NCI-H128 (cell line): Measurements from ENCODE around the gene SDF4.
A peak's percentile ranks its signal among the peaks of the same experiment; 100 is the strongest.

Experiments used
- DNase-seq: peaks from one replicate; lab custom pipeline; 2025; ENCODE audit not compliant: unreplicated experiment; lab: John Stamatoyannopoulos, UW

SDF4 gene

DNA sequence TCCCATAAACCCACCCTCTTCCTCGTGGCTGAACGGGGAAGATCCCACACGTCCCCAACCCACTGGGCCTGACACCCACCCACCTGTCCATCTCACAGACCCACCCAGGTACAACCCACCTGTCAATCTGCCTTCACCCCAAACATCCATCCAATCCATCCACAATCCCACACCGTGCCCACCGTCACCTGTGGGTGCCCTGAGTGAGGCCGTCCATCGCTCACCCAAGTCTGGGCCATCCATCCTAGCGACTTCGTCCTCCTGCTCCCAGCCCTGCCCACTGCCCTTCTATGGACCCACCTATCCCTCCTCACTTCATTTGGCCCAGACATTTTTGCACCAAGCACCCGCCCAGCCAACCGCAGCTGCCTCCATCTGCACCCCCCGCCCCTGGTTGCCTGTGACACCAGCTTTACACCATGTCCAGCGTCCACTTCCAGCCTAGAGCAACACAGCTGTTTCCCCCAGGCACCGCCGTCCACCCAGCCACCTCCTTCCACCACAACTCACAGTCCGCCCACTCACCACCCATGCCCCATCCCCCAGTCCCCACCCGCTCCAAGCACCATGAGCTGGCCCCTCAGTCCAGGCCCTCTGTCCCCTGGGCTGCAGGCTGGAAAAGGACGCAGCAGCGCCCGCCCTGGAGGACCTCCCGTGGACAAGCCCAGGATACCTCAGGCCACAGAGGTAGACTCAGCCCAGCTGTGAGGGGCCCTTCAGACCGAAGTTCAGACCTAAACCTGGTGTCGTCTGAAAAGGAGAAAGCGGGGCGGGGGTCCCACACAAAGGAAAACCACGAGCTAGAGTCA, 50.5 kb downstream of the SDF4 start:
- no peak for DNase-seq

DNA sequence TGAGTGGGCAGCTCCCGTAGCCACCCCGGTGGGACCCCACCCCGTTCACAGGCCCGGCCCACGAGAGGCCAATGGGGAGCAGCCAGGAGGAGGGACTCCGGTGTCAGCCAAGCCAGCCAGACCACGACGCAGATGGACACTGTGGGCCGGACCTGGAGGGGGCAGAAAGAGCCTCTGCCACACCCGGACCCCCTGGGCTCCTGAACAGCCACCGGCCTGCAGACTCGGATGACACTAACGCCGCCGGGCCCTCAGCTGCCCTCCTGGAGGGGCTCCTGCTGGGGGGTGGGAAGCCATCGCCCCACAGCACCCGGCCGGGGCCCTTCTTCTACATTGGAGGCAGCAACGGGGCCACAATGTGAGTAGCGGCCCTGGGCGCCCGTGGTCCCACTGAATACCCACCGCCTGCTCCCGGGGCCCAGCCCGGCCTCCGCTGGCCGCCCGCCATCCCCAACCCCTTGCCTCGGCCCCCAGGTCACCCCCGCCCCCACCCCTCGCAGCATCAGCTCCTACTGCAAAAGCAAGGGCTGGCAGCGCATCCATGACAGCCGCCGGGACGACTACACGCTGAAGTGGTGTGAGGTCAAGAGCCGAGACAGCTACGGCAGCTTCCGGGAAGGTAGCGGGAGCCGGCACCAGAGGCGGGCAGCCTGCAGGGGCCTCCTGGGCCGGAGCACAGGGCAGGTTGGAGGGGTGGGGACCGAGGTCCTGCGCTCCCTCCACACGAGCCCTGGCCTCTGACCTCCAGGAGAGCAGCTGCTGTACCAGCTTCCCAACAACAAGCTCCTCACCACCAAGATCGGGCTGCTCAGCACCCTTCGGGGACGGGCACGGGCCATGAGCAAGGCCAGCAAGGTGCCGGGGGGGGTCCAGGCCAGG, 51.6 kb downstream of the SDF4 start:
- no peak for DNase-seq

- DNase-seq: no peak
Observed at GRCh38 chr1:1179346-1179982, 52.3 kb downstream of the SDF4 start.

DNA sequence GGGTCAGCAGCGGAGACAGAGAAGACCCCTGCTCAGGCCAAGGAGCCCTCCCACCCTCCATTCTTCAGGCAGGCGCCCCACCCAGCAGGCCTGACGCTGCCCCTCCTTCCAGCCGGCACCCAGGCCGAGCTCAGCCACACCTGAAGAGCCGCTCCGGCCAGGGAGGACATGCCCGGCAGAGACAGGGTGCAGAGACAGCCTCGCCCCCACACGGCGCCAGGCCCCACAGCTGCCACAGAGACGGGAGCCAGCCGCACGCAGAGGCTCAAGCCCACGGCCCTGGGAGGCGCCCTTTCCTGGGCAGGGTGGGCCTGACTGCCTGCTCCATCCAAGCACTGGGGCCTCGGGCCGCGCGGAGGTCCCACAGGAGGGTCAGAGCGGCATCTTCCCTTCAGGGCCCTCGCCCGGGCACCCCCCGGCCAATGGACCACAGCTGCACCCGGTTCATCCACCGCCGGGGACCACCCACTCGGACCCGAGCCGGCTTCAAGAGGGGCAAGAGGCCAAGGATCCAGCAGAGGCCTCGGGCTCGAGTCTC, 52.9 kb downstream of the SDF4 start:
- DNase-seq: no peak

DNA sequence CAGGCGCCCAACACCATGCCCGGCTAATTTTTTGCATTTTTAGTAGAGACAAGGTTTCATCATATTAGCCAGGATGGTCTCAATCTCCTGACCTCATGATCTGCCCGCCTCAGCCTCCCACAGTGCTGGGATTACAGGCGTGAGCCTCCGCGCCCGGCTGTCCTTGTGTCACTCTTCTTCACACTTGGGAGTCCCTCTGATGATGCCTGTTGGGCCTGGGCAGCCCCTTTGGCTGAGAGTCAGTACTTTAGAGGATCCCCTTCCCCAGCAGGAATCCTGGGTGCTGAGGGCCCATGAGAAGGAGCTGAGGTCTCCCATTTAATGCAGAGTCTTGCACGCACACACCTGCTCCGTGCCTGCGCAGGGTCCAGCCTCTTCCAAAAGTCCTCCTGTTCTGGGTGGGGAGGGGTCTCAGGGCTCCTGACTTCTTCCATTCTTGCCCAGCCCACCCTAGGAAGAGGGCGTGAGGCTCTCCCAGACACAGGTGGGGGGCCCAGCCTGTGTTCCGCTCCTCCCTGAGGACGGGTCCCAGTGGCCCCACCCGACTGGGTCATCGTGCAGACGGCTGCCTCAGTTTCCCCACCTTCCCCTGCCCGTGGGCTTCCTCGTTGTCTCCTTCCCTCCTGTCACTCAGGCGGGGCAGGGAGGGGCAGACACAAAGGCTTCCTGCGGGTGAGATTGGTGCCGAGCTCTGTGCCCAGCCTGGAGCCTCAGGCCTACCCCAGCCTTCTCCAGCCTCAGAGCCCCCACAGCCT, 54.2 kb downstream of the SDF4 start:
- no peak for DNase-seq

- no peak for DNase-seq
Observed at GRCh38 chr1:1176931-1177330, 54.9 kb downstream of the SDF4 start.

- peak; percentile 61 for DNase-seq
Observed at GRCh38 chr1:1176063-1176761, 55.6 kb downstream of the SDF4 start.

- peak; percentile 87 for DNase-seq
Observed at GRCh38 chr1:1175221-1176062, 56.4 kb downstream of the SDF4 start.

DNA sequence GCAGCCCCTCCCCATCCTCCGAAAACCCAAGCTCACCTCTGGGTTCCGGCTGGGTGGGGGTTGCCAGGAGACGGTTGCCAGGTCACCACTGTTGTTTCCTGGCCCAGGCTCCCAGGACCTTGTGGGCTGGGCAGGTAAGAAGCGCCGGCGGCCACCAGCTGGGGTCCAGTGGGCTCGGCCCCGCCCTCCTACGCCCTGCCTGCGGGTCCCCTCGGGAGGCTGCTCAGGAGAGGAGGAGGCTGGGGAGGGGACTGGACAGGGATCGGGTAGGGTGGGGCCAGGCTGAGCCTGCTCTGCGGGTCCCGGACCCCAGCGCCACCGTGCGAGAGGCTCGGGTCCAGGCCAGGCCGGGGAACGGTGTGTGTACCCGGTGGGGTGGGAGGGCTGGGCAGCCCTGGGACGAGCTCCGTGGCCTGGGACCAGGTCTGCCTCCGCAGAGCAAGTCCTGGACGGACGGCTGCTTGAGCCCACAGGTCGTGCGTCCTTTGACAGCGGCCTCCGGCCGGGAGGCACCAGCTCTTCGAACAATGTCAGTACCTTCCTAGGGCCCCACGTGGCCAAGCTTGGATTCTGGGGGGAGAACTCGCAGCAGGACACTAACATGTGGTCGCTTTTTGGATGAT, 57.9 kb downstream of the SDF4 start, which contains the start of gene TTLL10:
Gene TTLL10 (plus strand): TSS at position 88 of the 623 bp plus-strand sequence. CDS start 5,336 bp downstream, outside the sequence.
- DNase-seq: no peak

DNA sequence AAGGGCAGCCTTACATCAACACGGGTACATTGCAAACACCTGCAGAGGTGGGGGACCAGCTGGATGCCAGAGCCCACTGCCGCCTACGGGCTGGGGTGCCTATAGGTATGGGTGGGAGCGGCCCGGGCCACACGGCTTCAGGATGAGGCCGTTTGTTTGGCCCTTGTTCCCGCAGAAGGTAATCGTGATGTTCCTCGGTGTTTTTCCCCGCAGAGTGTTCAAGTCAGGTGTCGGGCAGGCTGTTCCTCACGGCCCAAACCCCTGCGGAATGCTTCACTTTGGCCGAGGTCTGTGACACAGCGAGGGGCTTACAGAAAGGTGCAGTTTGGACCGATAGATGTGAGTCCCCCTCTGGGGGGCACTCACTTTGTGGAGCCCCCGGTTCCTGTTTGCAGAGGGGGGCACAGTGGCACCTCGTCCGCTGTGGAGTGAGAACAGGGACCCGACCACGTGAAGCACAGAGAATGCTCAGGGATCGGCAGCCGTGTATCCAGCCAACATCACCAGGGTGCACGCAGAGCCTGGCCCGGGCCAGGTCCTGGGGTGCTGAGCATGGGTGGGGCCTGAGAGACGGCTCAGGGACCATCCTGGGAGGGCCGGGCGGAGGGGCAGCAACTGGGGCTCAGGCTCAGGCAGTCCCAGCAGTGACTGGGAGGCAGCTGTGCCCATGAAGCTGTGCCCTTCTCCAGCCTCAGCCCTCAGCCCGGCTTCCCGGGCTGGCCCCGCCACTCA, 58.6 kb downstream of the SDF4 start:
- DNase-seq: no peak

- DNase-seq: no peak
Observed at GRCh38 chr1:1171546-1172340, 60.1 kb downstream of the SDF4 start.

DNA sequence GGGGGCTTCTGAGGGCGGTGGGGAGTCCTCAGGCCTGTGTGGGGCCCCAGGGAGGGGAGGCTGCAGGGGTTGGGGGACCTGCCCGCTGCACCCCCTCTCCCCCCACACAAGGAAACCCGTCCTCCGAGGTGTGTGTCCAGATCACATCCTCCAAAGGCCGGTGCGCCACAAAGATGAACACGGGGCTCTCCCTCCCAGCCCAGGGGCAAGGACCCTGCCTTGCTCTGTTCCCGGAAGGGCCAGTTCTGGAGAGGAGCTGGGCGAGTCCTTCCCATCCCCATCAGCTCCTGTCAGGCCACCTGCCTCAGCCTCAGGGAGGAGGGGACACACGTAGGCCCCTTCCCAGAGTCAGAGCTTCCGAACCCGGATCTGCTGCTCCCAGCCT, 60.6 kb downstream of the SDF4 start:
- no peak for DNase-seq

DNA sequence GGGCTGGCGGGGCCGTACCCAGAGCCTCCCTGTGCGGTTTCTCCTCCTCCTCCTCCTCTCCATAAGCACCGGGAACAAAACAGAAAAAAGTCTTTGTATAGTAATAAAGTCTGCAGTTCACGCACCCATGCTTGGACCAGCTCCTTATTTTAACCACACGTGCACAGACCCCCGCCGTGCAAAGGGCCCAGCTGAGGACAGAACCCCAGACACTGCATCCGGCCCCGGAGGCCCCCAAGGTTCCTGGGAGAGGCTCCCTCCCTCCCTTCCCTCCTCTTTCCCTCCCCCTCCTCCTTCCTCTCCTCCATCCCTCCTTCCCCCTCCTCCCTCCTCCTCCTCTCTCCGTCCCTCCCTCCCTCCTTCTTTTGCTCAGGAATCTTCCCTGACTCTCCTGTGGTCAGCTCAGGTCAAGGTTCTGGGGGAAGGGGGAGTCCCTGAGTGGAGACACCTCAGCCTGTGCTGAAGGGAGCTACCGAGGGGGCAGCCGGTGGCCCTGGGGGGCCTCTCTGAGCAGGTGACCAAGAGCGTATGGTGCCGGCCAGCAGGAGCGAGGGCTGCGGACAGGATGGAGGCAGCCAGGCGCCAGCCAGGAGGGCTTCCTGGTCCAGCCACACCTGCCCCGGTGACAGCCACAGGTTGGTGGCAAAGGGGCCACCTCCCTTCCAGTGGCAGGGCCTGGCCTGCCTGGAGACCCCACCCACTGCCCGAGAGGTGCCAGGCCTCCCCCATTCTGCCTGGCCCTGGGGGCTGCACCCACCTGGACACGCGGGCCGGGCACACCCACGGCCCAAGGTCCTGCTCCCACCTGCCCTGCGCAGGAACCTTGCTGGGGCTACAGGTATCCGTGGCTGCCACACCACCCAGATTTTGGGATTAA, 61.3 kb downstream of the SDF4 start:
- no peak for DNase-seq

GRCh38 chr1:1169429-1170214, 62.2 kb downstream of the SDF4 start:
- no peak for DNase-seq
